ENCODE results near the gene TCF12.

TCF12 gene

GRCh38 chr15:57324590-57324890 is 406.1 kb downstream of the TCF12 start:
- H3K4me2 ChIP-seq (ENCODE audit: low read length): no peak overlapping the region

GRCh38 chr15:57324944-57325679 is 406.7 kb downstream of the TCF12 start:
- no peak overlapping the region for H3K4me3 ChIP-seq (ENCODE audit: low read depth, low read length, poor library complexity, severe bottlenecking)
- no peaks in the 10 kb centered on the region for H3K9me2 ChIP-seq (ENCODE audit: low read depth, low read length)
- no peaks in the 10 kb centered on the region for H4K20me1 ChIP-seq (ENCODE audit: insufficient read depth, low read length)
- H3K79me2 ChIP-seq (ENCODE audit: insufficient read depth, low read length): no peaks in the 10 kb centered on the region
- 0 out of 2 replicates have a peak, but pooled peaks cover under 1% of the 10 kb centered on the region for H3K27me3 ChIP-seq (ENCODE audit: insufficient read depth, low read length)
- no peak overlapping the region for H3K4me2 ChIP-seq (ENCODE audit: low read length)
- H3F3A ChIP-seq (ENCODE audit: insufficient read depth, low read length): no peaks in the 10 kb centered on the region
- H3K36me3 ChIP-seq (ENCODE audit: insufficient read depth, low read length): no peaks in the 10 kb centered on the region
- no peak overlapping the region for H2AFZ ChIP-seq (ENCODE audit: low read length)
- no peak overlapping the region for H3K9ac ChIP-seq (ENCODE audit: low read length)
- H3K9me3 ChIP-seq (ENCODE audit: low read length): no peaks in the 10 kb centered on the region
- no peak for TF ChIP-seq EZH2 (IDR thresholded peaks at IDR 0.05; ENCODE audit: borderline replicate concordance, low read length)
- TF ChIP-seq CTCF (IDR thresholded peaks at IDR 0.05; ENCODE audit: low read length): no peak
- H3K27ac ChIP-seq (ENCODE audit: low read depth, low read length, poor library complexity, severe bottlenecking): no peak overlapping the region
- H3K4me1 ChIP-seq (ENCODE audit: insufficient read depth, low read length, severe bottlenecking): peaks cover 28% of the 10 kb centered on the region

More at GRCh38 chr15:57324590-57324890, 406.1 kb downstream of the TCF12 start:
- Histone ChIP-seq H3K27ac (ENCODE audit: low read depth, low read length, poor library complexity, severe bottlenecking) (no peak overlapping the region), H3K9me3 (ENCODE audit: low read length) (no peaks in the 10 kb centered on the region), H3F3A (ENCODE audit: insufficient read depth, low read length) (no peaks in the 10 kb centered on the region), H3K79me2 (ENCODE audit: insufficient read depth, low read length) (no peaks in the 10 kb centered on the region), H4K20me1 (ENCODE audit: insufficient read depth, low read length) (no peaks in the 10 kb centered on the region), H3K9me2 (ENCODE audit: low read depth, low read length) (no peaks in the 10 kb centered on the region), H3K27me3 (ENCODE audit: insufficient read depth, low read length) (no peaks in the 10 kb centered on the region), H3K4me3 (ENCODE audit: low read depth, low read length, poor library complexity, severe bottlenecking) (no peak overlapping the region), H3K36me3 (ENCODE audit: insufficient read depth, low read length) (no peaks in the 10 kb centered on the region), H3K9ac (ENCODE audit: low read length) (no peak overlapping the region), H3K4me1 (ENCODE audit: insufficient read depth, low read length, severe bottlenecking) (peaks cover 28% of the 10 kb centered on the region), H2AFZ (ENCODE audit: low read length) (no peak overlapping the region)
- TF ChIP-seq EZH2 (IDR thresholded peaks at IDR 0.05; ENCODE audit: borderline replicate concordance, low read length) (no peak), CTCF (IDR thresholded peaks at IDR 0.05; ENCODE audit: low read length) (no peak)

DNA sequence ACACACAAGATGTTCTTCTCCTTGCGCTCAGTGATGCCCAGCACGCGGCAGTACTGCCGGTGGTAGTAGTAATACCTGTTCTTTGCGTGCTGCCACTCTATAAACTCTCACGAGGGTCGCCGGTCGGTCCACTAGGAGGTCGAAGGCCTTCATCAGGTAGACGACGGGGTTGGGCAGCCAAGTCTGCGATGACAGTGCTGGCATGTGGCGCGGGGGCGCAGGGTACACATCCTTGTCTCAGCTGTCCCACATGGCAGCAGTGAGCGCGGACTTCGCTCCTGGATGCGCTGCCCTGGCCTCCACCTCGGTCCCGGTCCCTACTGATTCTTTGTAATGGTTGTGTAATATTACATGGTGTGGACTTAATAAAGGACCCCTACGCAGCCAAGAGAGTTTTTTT is 407.8 kb downstream of the TCF12 start:
- Histone ChIP-seq H3K9me3 (ENCODE audit: low read length) (no peaks in the 10 kb centered on the region), H3K27ac (ENCODE audit: low read depth, low read length, poor library complexity, severe bottlenecking) (no peak overlapping the region), H3K9ac (ENCODE audit: low read length) (no peak overlapping the region), H3K4me3 (ENCODE audit: low read depth, low read length, poor library complexity, severe bottlenecking) (no peak overlapping the region), H3K36me3 (ENCODE audit: insufficient read depth, low read length) (no peaks in the 10 kb centered on the region), H3K79me2 (ENCODE audit: insufficient read depth, low read length) (no peaks in the 10 kb centered on the region), H3F3A (ENCODE audit: insufficient read depth, low read length) (no peaks in the 10 kb centered on the region), H3K4me1 (ENCODE audit: insufficient read depth, low read length, severe bottlenecking) (peaks cover 18% of the 10 kb centered on the region), H4K20me1 (ENCODE audit: insufficient read depth, low read length) (no peaks in the 10 kb centered on the region), H3K9me2 (ENCODE audit: low read depth, low read length) (no peaks in the 10 kb centered on the region), H2AFZ (ENCODE audit: low read length) (no peak overlapping the region), H3K4me2 (ENCODE audit: low read length) (no peak overlapping the region), H3K27me3 (ENCODE audit: insufficient read depth, low read length) (0 out of 2 replicates have a peak, but pooled peaks cover 4% of the 10 kb centered on the region)
- TF ChIP-seq CTCF (IDR thresholded peaks at IDR 0.05; ENCODE audit: low read length): no peak
- TF ChIP-seq EZH2 (IDR thresholded peaks at IDR 0.05; ENCODE audit: borderline replicate concordance, low read length): no peak
